ENCODE data around the gene CYP24A1.

GRCh38 chr20:54158226-54158625, 15.6 kb downstream of the CYP24A1 start:
- TF ChIP-seq CTCF (IDR thresholded peaks at IDR 0.05) (no peak), EZH2 (IDR thresholded peaks at IDR 0.05; ENCODE audit: borderline replicate concordance, insufficient read depth, low read depth, low read length, poor library complexity, severe bottlenecking) (no peak)

Measured in B cell (primary cell).